ENCODE measurements around the gene ANK2.

The ANK2 gene

GRCh38 chr4:113170115-113170804 lies 120.8 kb downstream of the ANK2 start:
- no peak overlapping the region for H3K4me3 ChIP-seq (ENCODE audit: low read depth, low read length)
- no peak for TF ChIP-seq CTCF (IDR thresholded peaks at IDR 0.05; ENCODE audit: low read depth, low read length)
- in situ Hi-C loops (cut with HindIII; ENCODE audit: low sequenced_read_pairs): no loop called here
- DNase-seq (ENCODE audit: low read depth, low spot score): no peak

- in situ Hi-C loops (cut with HindIII; ENCODE audit: low sequenced_read_pairs): no loop called here
- no peak for TF ChIP-seq CTCF (IDR thresholded peaks at IDR 0.05; ENCODE audit: low read depth, low read length)
- DNase-seq (ENCODE audit: low read depth, low spot score): no peak
- H3K4me3 ChIP-seq (ENCODE audit: low read depth, low read length): no peak overlapping the region
Measured at GRCh38 chr4:113170805-113171468, 121.5 kb downstream of the ANK2 start.

DNA sequence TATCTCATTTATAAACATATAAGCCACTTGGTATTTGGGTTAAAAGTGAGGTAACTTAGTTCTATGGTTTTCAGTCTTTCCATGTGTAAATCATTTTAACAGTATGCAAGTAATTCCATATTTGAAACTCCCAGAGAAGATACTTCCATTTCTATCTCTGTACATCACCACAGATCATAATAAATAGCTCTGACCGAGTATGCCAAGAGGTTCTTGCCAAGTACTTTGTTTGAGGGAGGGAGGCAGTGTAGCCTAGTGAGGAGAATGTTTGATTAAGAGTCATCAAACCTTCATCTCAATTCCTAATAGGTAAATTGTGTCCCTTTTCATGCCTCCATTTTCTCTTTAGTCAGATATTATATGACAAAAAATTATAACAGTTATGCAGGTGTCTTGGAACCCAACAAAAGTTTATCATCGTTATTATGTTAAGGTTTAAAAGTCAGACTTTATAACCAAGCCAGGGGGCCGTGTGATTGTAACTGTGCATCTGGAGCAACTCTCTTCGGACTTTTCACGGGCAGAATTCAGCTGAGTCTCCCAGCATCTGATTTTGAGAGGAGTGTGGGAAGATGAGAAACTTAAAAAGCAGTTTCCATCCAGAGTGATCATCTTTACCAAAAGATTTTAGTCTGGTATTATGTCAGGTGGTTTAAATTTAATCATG lies 123.8 kb downstream of the ANK2 start:
- in situ Hi-C loops (cut with HindIII; ENCODE audit: low sequenced_read_pairs): no loop called here
- no peak overlapping the region for H3K4me3 ChIP-seq (ENCODE audit: low read depth, low read length)
- TF ChIP-seq CTCF (IDR thresholded peaks at IDR 0.05; ENCODE audit: low read depth, low read length): no peak
- no peak for DNase-seq (ENCODE audit: low read depth, low spot score)

DNA sequence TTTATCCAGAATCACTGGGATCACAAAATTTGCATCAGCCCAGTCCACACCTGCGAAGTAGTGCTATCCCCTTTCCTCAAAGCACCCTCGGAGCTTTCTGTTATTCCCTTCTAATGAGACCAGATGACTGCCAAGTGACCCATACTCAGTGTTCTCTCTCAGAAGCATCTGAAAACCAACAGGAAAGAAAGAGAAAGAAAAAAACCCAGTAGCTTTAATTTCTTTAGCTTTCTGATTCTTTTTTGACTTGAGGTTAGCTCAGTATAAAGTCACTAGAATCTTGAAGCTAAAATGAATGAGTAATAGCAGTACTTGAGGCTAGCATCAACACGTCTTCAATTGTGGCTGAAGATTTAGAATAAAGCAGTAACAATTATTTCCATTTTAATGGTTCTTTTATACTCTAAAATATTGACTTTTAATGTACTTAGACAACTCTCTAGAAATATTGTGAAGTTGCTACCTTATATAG lies 124.4 kb downstream of the ANK2 start:
- DNase-seq (ENCODE audit: low read depth, low spot score): no peak
- in situ Hi-C loops (cut with HindIII; ENCODE audit: low sequenced_read_pairs): no loop called here
- no peak overlapping the region for H3K4me3 ChIP-seq (ENCODE audit: low read depth, low read length)
- no peak for TF ChIP-seq CTCF (IDR thresholded peaks at IDR 0.05; ENCODE audit: low read depth, low read length)

DNA sequence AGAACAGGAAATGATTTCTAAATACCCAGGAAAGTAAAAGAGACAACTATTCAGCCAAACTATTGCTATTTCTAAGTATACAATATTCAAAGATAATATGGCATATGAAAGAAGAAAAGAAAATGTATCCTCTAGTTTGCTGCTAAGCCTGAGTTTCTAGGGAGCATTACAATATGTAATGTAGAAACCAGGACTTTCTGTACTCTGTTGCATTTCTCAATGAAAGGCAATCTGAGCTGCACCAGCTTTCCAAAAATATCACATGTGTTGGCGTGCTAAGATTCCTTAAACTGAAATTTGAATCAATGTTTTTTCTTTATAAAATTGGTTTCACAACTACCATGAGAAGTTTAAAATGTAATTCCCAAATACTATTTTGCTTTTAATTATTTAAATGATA lies 129.6 kb downstream of the ANK2 start:
- H3K4me3 ChIP-seq (ENCODE audit: low read depth, low read length): no peak overlapping the region
- in situ Hi-C loops (cut with HindIII; ENCODE audit: low sequenced_read_pairs): no loop called here
- no peak for TF ChIP-seq CTCF (IDR thresholded peaks at IDR 0.05; ENCODE audit: low read depth, low read length)
- no peak for DNase-seq (ENCODE audit: low read depth, low spot score)

DNA sequence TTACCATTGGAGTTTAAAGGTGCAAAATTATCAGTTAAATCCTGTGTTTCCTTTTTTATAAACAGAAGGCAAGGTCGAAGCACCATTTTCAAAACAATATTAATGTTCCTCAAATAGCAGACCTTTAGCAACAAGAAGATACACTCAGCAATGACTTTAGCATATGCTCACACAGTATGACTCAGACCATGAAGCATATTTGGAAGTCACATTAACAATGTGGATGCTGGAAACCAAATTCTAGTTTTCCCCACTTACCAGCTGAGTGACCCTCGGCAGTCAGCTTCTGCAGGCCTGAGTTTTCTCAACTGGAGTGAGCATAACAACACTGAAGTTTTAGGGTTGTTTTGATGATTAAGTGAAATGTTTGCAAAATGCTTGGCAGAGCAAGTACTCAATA lies 130.5 kb downstream of the ANK2 start:
- DNase-seq (ENCODE audit: low read depth, low spot score): peak; percentile 21
- in situ Hi-C loops (cut with HindIII; ENCODE audit: low sequenced_read_pairs): no loop called here
- TF ChIP-seq CTCF (IDR thresholded peaks at IDR 0.05; ENCODE audit: low read depth, low read length): no peak
- H3K4me3 ChIP-seq (ENCODE audit: low read depth, low read length): no peak overlapping the region
